Measurements from ENCODE around the gene KLHL29. TPM values are rescaled to one million over a fixed set of nuclear protein-coding genes. Genes with fewer than 3 reads are reported as not detected.

KLHL29 gene
- total RNA-seq, 4 donors from 2014 or later: 2.2 to 3.3 (median 2.7) TPM

DNA sequence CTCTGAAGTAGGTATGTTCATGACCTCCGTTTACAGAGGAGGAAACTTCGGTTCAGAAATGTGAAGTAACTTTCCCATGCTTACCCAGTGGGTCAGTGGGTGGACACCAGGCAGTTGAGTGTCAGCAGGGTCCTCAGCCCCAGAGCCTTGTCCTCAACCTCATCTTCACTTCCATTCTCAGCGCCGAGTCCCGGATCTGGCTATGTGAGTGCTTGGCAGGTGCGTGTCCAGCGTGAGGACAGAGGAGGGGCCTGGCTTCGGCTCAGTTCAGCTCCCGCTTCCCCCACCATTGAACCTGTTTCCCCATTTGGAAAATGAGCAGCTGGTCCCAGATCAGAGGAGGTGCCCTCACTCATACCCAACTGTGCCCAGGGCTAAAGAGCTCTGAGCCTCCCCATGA, 274.3 kb downstream of the KLHL29 start:
- 87 to 96% methylated on average over 8 to 9 of the region's 9 CpGs for WGBS, 2 donors
- DNase-seq: no peak
- intact Hi-C loops (cut with DNase I): no loop called here
- Histone ChIP-seq H3K36me3 (no peaks in the 10 kb centered on the region), H3K4me1 (peaks cover 0 to 4% of the 10 kb centered on the region in 2 donors), H3K27ac (no peak overlapping the region), H3K9me3 (no peaks in the 10 kb centered on the region), H3K27me3 (no peaks in the 10 kb centered on the region), H3K4me3 (replicated peaks in 1 of 3) (no peak overlapping the region)
- no peak for TF ChIP-seq POLR2A (IDR thresholded peaks at IDR 0.05)
- TF ChIP-seq, protein P1, sequence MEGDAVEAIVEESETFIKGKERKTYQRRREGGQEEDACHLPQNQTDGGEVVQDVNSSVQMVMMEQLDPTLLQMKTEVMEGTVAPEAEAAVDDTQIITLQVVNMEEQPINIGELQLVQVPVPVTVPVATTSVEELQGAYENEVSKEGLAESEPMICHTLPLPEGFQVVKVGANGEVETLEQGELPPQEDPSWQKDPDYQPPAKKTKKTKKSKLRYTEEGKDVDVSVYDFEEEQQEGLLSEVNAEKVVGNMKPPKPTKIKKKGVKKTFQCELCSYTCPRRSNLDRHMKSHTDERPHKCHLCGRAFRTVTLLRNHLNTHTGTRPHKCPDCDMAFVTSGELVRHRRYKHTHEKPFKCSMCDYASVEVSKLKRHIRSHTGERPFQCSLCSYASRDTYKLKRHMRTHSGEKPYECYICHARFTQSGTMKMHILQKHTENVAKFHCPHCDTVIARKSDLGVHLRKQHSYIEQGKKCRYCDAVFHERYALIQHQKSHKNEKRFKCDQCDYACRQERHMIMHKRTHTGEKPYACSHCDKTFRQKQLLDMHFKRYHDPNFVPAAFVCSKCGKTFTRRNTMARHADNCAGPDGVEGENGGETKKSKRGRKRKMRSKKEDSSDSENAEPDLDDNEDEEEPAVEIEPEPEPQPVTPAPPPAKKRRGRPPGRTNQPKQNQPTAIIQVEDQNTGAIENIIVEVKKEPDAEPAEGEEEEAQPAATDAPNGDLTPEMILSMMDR (IDR thresholded peaks at IDR 0.05): no peak

DNA sequence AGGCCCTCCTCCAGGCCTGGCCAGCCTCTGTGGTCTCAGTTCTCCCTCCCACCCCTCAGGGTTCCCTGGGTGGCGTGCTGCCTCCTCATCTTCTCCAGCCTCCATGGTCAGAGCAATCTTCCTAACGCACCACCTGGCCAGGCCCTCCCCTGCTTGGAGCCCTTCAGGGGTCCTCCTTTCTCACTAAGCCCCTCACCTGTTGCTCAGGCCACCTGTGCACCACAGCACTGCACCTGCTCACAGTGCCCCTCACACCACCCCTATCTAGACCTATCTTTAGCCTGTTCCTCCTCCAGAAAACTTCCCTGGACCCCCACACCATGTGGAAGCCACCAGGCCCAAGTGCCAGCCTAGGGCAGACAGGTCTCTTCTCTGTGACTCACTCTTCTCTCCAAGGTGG, 274.8 kb downstream of the KLHL29 start:
- H3K4me1 ChIP-seq: peaks cover 0 to 4% of the 10 kb centered on the region in 2 donors
- intact Hi-C loops (cut with DNase I): no loop called here
- H3K9me3 ChIP-seq: no peaks in the 10 kb centered on the region
- H3K27ac ChIP-seq: no peak overlapping the region
- no peaks in the 10 kb centered on the region for H3K27me3 ChIP-seq
- TF ChIP-seq, protein P1 (IDR thresholded peaks at IDR 0.05): no peak
- TF ChIP-seq POLR2A (IDR thresholded peaks at IDR 0.05): no peak
- DNase-seq: no peak
- WGBS, 2 donors: 93 to 100% methylated on average over 2 of the region's 2 CpGs
- H3K36me3 ChIP-seq: no peaks in the 10 kb centered on the region
- no peak overlapping the region for H3K4me3 ChIP-seq (replicated peaks in 1 of 3)

DNA sequence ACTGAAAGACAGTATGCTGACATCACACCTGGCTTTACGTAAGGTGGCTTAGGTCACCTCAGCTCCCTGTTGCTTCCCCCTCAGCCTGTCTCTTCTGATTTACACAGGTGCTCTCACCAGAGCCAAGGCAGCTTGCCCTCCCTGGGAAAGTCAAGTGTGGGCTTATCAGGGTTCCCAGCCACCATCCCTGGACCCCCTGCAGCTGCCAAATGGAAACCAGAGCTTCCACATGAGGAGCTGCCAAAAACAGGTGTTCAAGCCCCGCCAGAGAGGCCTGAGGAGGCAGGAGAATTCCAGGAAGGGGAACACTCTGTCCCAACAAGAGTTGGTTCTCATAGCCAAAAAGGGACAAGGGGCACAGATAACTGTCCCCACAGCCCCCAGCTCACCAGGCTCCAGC, 275.3 kb downstream of the KLHL29 start:
- intact Hi-C loops (cut with DNase I): no loop called here
- Histone ChIP-seq H3K27ac (no peak overlapping the region), H3K4me1 (peaks cover 0 to 4% of the 10 kb centered on the region in 2 donors), H3K9me3 (no peaks in the 10 kb centered on the region), H3K27me3 (no peaks in the 10 kb centered on the region), H3K4me3 (replicated peaks in 1 of 3) (no peak overlapping the region), H3K36me3 (no peaks in the 10 kb centered on the region)
- WGBS, 2 donors: 94 to 100% methylated on average over 1 to 2 of the region's 2 CpGs
- no peak for TF ChIP-seq POLR2A (IDR thresholded peaks at IDR 0.05)
- TF ChIP-seq, protein P1 (IDR thresholded peaks at IDR 0.05): no peak
- DNase-seq: no peak

DNA sequence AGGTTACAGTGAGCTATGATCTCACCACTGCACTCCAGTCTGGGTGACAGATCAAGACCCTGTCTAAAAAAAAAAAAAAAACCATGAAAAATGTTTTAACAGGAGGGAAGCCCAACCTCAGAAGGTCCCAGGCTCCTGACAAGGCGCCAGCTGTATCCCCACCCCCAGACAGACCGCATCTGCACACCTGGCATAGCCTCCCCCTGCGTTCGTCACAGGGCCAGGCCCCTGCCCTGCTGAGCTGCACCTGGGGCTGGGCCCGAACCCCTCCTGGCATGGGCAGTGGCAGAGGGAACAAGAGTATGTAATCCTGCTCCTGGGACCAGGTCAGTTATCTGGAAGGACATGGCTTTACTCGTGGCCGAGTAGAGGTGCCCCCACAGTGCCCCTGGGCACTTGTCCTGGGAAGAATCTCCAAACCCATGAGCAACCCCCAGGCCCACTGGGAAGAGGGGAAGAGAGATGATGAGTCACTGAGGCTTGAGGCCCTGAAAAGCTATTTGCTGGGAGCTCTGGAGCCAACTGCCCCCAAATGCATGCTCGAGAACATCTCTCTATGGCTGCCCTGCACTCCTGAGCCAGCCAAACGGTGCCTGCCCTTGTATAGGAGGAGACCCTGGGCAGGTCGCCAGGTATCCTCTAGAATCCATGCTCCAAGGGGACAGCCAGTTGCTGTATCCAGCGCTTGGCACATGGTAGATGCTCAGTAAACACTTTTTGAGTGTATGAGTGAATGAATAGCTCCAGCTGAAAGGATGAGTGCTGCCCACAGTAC, 276.5 kb downstream of the KLHL29 start:
- no peak overlapping the region for H3K4me3 ChIP-seq (replicated peaks in 1 of 3)
- intact Hi-C loops (cut with DNase I): no loop called here
- DNase-seq: no peak
- WGBS, 2 donors: 80 to 89% methylated on average over 10 to 11 of the region's 11 CpGs
- no peak overlapping the region for H3K27ac ChIP-seq
- no peaks in the 10 kb centered on the region for H3K9me3 ChIP-seq
- no peaks in the 10 kb centered on the region for H3K27me3 ChIP-seq
- H3K36me3 ChIP-seq: no peaks in the 10 kb centered on the region
- TF ChIP-seq POLR2A (IDR thresholded peaks at IDR 0.05): no peak
- TF ChIP-seq, protein P1 (IDR thresholded peaks at IDR 0.05): no peak
- peaks cover under 1 to 7% of the 10 kb centered on the region in 2 donors for H3K4me1 ChIP-seq

DNA sequence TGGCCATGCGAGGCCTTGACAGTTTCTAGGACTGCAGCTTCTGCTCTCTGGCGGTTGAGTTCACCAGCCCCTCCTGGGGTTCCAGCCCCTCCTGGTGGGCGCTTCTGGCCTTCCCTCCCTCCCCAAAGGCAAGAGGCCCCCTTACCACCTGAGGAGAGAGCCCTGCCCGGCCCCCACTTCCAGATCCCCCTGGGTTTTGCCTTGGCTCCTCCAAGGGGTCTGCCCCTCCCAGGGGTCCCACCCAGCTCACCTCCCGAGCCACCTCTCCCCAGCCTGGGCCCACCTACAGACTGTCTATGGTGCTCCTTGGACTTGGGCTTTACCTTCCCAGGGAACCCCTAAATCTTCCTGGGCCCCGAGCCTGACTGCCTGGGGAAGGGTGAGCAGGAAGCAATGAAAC, 277.5 kb downstream of the KLHL29 start:
- WGBS, 2 donors: 80 to 86% methylated on average over 5 to 6 of the region's 6 CpGs
- Histone ChIP-seq H3K27me3 (no peaks in the 10 kb centered on the region), H3K27ac (no peak overlapping the region), H3K36me3 (no peaks in the 10 kb centered on the region), H3K9me3 (no peaks in the 10 kb centered on the region), H3K4me1 (peaks cover 5 to 13% of the 10 kb centered on the region in 2 donors), H3K4me3 (replicated peaks in 1 of 3) (no peak overlapping the region)
- TF ChIP-seq POLR2A (IDR thresholded peaks at IDR 0.05): no peak
- no peak for DNase-seq
- intact Hi-C loops (cut with DNase I): no loop called here

Data from thyroid gland (tissue), 4 donors.